Naive thymus-derived CD4-positive, alpha-beta T cell (primary cell): ENCODE measurements around the gene XXYLT1. TPM values are rescaled to one million over a fixed set of nuclear protein-coding genes. Genes with fewer than 3 reads are reported as not detected.

Experiments
- ATAC-seq: fragments of 150-1000 bp; cut with Tn5 transposase; 2 replicates; pipeline ENCODE4 v1.10.0; 2021; ENCODE audit warnings: mild to moderate bottlenecking, moderate library complexity
- CTCF ChIA-PET: fragments of 350-600 bp; sonication (Branson Sonifier 250); formaldehyde crosslinking; loops from one replicate; lab custom pipeline; 2021; ENCODE audit warnings: antibody characterized with exemption; lab: Charles Lee
- POLR2A ChIA-PET: fragments of 350-600 bp; sonication (Branson Sonifier 250); formaldehyde crosslinking; loops from one replicate; lab custom pipeline; 2021; ENCODE audit warnings: antibody characterized with exemption, inconsistent platforms; lab: Charles Lee
- DNase-seq, 9 donors: peaks; one replicate each; pipeline versions ENCODE4 v3.0.0 to v3.0.0-alpha.2; 2020 to 2022; ENCODE audit warnings: mixed read lengths in 1 of 9
- H3K27ac ChIP-seq: one replicate; pipeline ENCODE4 v1.7.0; 2013; ENCODE audit warnings: mild to moderate bottlenecking, low read depth, low read length, moderate library complexity
- H3K27me3 ChIP-seq, 2 donors: one replicate each; pipeline ENCODE4 v1.7.0; 2013; ENCODE audit warnings: low read length in 2 of 2, mild to moderate bottlenecking in 2 of 2, moderate library complexity in 2 of 2; ENCODE audit not compliant: control insufficient read depth in 2 of 2, insufficient read depth in 2 of 2
- H3K36me3 ChIP-seq, 3 experiments: 1 replicate in 2 of 3; 2 replicates in 1 of 3; pipeline ENCODE4 v1.7.0; 2013; ENCODE audit warnings: low read length in 3 of 3, mild to moderate bottlenecking in 3 of 3, moderate library complexity in 1 of 3; ENCODE audit not compliant: insufficient read depth in 3 of 3, control insufficient read depth in 2 of 3
- H3K4me1 ChIP-seq, 2 donors: one replicate each; pipeline ENCODE4 v1.7.0; 2013; ENCODE audit warnings: low read length in 2 of 2, mild to moderate bottlenecking in 2 of 2, moderate library complexity in 1 of 2; ENCODE audit not compliant: control insufficient read depth in 2 of 2, insufficient read depth in 2 of 2
- H3K4me3 ChIP-seq: 2 replicates; pipeline ENCODE4 v1.7.0; 2013; ENCODE audit warnings: mild to moderate bottlenecking, low read length
- H3K9me3 ChIP-seq, 3 experiments: 1 replicate in 2 of 3; 2 replicates in 1 of 3; pipeline ENCODE4 v1.7.0; 2013; ENCODE audit warnings: low read length in 3 of 3; ENCODE audit not compliant: control insufficient read depth in 2 of 3
- H3K27ac Mint-ChIP-seq, 9 donors: one replicate each; pipeline ENCODE4 v1.8.0; 2020 to 2022; ENCODE audit warnings: mixed read lengths in 9 of 9, mild to moderate bottlenecking in 8 of 9, moderate library complexity in 5 of 9, inconsistent platforms in 2 of 9
- H3K27me3 Mint-ChIP-seq, 5 donors: one replicate each; pipeline ENCODE4 v1.8.0; 2021 to 2022; ENCODE audit warnings: mixed read lengths in 5 of 5, mild to moderate bottlenecking in 1 of 5
- H3K36me3 Mint-ChIP-seq, 5 donors: one replicate each; pipeline ENCODE4 v1.8.0; 2020 to 2022; ENCODE audit warnings: mixed read lengths in 5 of 5, mild to moderate bottlenecking in 3 of 5, inconsistent platforms in 1 of 5
- H3K4me1 Mint-ChIP-seq, 7 donors: one replicate each; pipeline ENCODE4 v1.8.0; 2020 to 2022; ENCODE audit warnings: mixed read lengths in 7 of 7, mild to moderate bottlenecking in 3 of 7, inconsistent platforms in 1 of 7
- H3K4me3 Mint-ChIP-seq, 10 donors: one replicate each; pipeline ENCODE4 v1.8.0; 2020 to 2022; ENCODE audit warnings: mild to moderate bottlenecking in 10 of 10, mixed read lengths in 10 of 10, moderate library complexity in 6 of 10, inconsistent platforms in 2 of 10
- H3K9me3 Mint-ChIP-seq, 11 donors: one replicate each; pipeline ENCODE4 v1.8.0; 2020 to 2022; ENCODE audit warnings: mixed read lengths in 11 of 11, mild to moderate bottlenecking in 4 of 11, inconsistent platforms in 1 of 11, moderate library complexity in 1 of 11
- intact Hi-C, 2 donors: fragments of 100-400 bp; cut with micrococcal nuclease; formaldehyde crosslinking; loops; one replicate each; pipeline ENCODE4 v1.15.1; 2023
- polyA plus RNA-seq, 2 donors: library from polyadenylated mRNA; unstranded; fragments of 300-500 nt; fragmentation: Illumina TruSeq; gene quantifications; one replicate each; pipeline ENCODE4 v1.2.3, GENCODE V29; 2021
- total RNA-seq, 6 experiments: library from RNA in 5 of 6; stranded (reverse) in 5 of 6; gene quantifications; 1 replicate in 5 of 6; 2 replicates in 1 of 6; pipeline ENCODE4 v1.2.3 and lab custom pipeline; 2021 to 2026

The XXYLT1 gene
- total and polyA plus RNA-seq, 7 experiments from 2014 or later, result 4.1 to 11.7 (median 7.2) TPM

DNA sequence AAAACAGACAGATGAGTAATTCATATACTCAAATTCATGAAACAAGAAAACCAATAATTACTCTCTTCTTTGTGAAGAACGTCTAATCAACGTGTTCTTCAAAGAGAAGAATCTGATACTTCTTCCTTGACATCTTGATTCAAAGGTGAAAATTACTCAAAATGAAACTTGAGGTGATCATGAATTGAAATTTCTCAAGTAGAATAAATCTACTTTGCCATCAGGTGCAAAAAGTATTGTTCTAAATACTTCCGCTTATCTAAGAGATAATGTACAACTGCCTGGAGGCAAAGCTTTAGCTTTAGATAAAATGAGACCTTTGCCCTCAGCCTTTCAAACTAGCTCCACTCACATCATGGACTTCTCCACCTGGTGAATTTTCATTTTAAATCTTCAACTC, 13.9 kb upstream of the XXYLT1 start:
- Mint-ChIP-seq H3K4me3 (no peak overlapping the region), H3K27me3 (no peaks in the 10 kb centered on the region), H3K9me3 (no peaks in the 10 kb centered on the region), H3K27ac (peak overlapping the region in 3 of 9 donors; percentile 23 to 49 (median 41)), H3K4me1 (peaks cover 0 to 8% (median 3%) of the 10 kb centered on the region in 7 donors), H3K36me3 (peaks cover 3 to 24% (median 8%) of the 10 kb centered on the region in 5 donors)
- intact Hi-C loops, result no loop called here
- no peak for ATAC-seq
- H3K27ac ChIP-seq, result no peak overlapping the region
- H3K36me3 ChIP-seq, result peaks cover 8 to 50% (median 10%) of the 10 kb centered on the region in 3 experiments
- no peak overlapping the region for H3K4me3 ChIP-seq
- DNase-seq, result no peak
- no peaks in the 10 kb centered on the region for H3K9me3 ChIP-seq
- POLR2A ChIA-PET, result interaction anchor here (0.5 to 0.7 kb wide), 2 partner anchors 12 to 132 kb away, joined by 3 to 4 read pairs; no protein-coding TSS in a partner anchor
- no peaks in the 10 kb centered on the region for H3K27me3 ChIP-seq
- no peaks in the 10 kb centered on the region for H3K4me1 ChIP-seq
- CTCF ChIA-PET, result interaction anchor here (1.5 kb wide), 1 partner anchor 13 kb away, joined by 4 read pairs; the partner anchor contains the start of gene XXYLT1

DNA sequence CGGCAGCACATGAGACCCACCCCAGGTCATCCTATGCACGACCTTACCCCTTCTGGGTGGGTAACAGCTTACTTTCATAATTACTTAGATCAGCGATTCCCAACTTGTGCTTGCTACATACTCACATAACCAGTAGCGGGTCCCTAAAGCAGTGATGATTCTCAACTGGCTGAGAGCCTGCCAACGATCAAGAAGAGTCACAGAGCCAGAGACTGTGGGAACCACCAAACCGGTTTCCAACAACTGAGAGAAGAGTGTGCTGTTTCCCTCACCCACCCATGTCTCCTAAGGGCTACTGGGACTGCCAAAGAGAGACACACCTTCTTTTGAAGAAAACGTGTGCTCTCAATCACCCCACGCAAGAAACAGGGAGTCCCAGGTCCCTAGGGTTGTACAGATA, 12.0 kb upstream of the XXYLT1 start:
- no peak for ATAC-seq
- H3K9me3 Mint-ChIP-seq, result no peaks in the 10 kb centered on the region
- no peak for DNase-seq
- H3K4me1 ChIP-seq, result no peaks in the 10 kb centered on the region
- H3K4me3 ChIP-seq, result no peak overlapping the region
- ChIA-PET CTCF (interaction anchor here (0.6 kb wide), 1 partner anchor 611 kb away, joined by 3 read pairs; no protein-coding TSS in a partner anchor), POLR2A (interaction anchor here (0.8 kb wide), 1 partner anchor 22 kb away, joined by 3 read pairs; no protein-coding TSS in a partner anchor)
- no peaks in the 10 kb centered on the region for H3K27me3 Mint-ChIP-seq
- H3K27ac ChIP-seq, result no peak overlapping the region
- peak overlapping the region in 4 of 9 donors; percentile 27 to 54 (median 44) for H3K27ac Mint-ChIP-seq
- intact Hi-C loops, result no loop called here
- peaks cover 3 to 20% (median 7%) of the 10 kb centered on the region in 5 donors for H3K36me3 Mint-ChIP-seq
- peaks cover 8 to 40% (median 8%) of the 10 kb centered on the region in 3 experiments for H3K36me3 ChIP-seq
- no peak overlapping the region for H3K4me3 Mint-ChIP-seq
- H3K9me3 ChIP-seq, result no peaks in the 10 kb centered on the region
- peaks cover 0 to 8% (median 3%) of the 10 kb centered on the region in 7 donors for H3K4me1 Mint-ChIP-seq
- no peaks in the 10 kb centered on the region for H3K27me3 ChIP-seq

GRCh38 chr3:195274259-195274966, 3.5 kb upstream of the XXYLT1 start:
- Histone ChIP-seq H3K4me3 (no peak overlapping the region), H3K27ac (no peak overlapping the region), H3K4me1 (peaks cover 14 to 15% of the 10 kb centered on the region in 2 donors), H3K27me3 (no peaks in the 10 kb centered on the region), H3K36me3 (peaks cover 0 to 8% (median 0%) of the 10 kb centered on the region in 3 experiments), H3K9me3 (no peaks in the 10 kb centered on the region)
- H3K27ac Mint-ChIP-seq, result peak overlapping the region in 2 of 9 donors; percentile 14 to 38
- intact Hi-C loops, result loop anchor here (5.0 to 10.0 kb wide), 3 partner anchors 578 to 787 kb away; partner anchors contain the start of genes ATP13A3 (in 2 of the 2) and TNK2 (in 1 of the 2)
- H3K4me1 Mint-ChIP-seq, result peaks cover 10 to 22% (median 16%) of the 10 kb centered on the region in 7 donors
- H3K9me3 Mint-ChIP-seq, result no peaks in the 10 kb centered on the region
- ATAC-seq, result no peak
- ChIA-PET CTCF (interaction anchor here (1.0 to 6.5 kb wide), 4 partner anchors 28 to 592 kb away, joined by 3 to 76 read pairs (median 6); no protein-coding TSS in a partner anchor), POLR2A (interaction anchor here (0.7 to 1.4 kb wide), 3 partner anchors 60 to 268 kb away, joined by 3 to 6 read pairs (median 4); partner anchors contain the start of gene PPP1R2)
- no peak for DNase-seq
- no peak overlapping the region for H3K4me3 Mint-ChIP-seq
- peaks cover 0 to 3% (median 0%) of the 10 kb centered on the region in 5 donors for H3K36me3 Mint-ChIP-seq
- H3K27me3 Mint-ChIP-seq, result no peaks in the 10 kb centered on the region

- intact Hi-C loops, result loop anchor here (1.0 to 10.0 kb wide), 18 partner anchors 11 to 784 kb away; partner anchors contain the start of genes ATP13A3 (in 2 of the 2), PPP1R2 (in 2 of the 2), TNK2 (in 2 of the 2) and ACAP2 (in 1 of the 2)
- no peaks in the 10 kb centered on the region for H3K27me3 ChIP-seq
- H3K27me3 Mint-ChIP-seq, result no peaks in the 10 kb centered on the region
- H3K27ac ChIP-seq, result peak overlapping the region; percentile 64
- H3K9me3 ChIP-seq, result no peaks in the 10 kb centered on the region
- H3K4me1 Mint-ChIP-seq, result peaks cover 16 to 36% (median 29%) of the 10 kb centered on the region in 7 donors
- H3K36me3 Mint-ChIP-seq, result peaks cover 0 to 6% (median 0%) of the 10 kb centered on the region in 5 donors
- DNase-seq, result peak; percentile 74 to 92 (median 84)
- no peaks in the 10 kb centered on the region for H3K9me3 Mint-ChIP-seq
- H3K27ac Mint-ChIP-seq, result peak overlapping the region; percentile 63 to 89 (median 86)
- ATAC-seq, result peak; percentile 83
- POLR2A ChIA-PET, result interaction anchor here (0.6 to 2.0 kb wide), 15 partner anchors 13 to 1670 kb away, joined by 3 to 13 read pairs (median 4); partner anchors contain the start of genes LSG1, NCBP2 and PPP1R2
- H3K4me1 ChIP-seq, result peaks cover 16 to 22% of the 10 kb centered on the region in 2 donors
- peak overlapping the region; percentile 97 for H3K4me3 ChIP-seq
- CTCF ChIA-PET, result interaction anchor here (0.5 to 6.5 kb wide), 32 partner anchors 9 to 602 kb away, joined by 3 to 76 read pairs (median 4); partner anchors contain the start of genes LSG1 and PPP1R2
- H3K4me3 Mint-ChIP-seq, result peak overlapping the region; percentile 82 to 91 (median 90)
- no peaks in the 10 kb centered on the region for H3K36me3 ChIP-seq
Observed at GRCh38 chr3:195271410-195272243, 668 bp upstream of the XXYLT1 start.

- POLR2A ChIA-PET, result interaction anchor here (0.6 to 2.0 kb wide), 11 partner anchors 9 to 644 kb away, joined by 3 to 13 read pairs (median 4); partner anchors contain the start of genes LSG1 and PPP1R2
- H3K4me3 ChIP-seq, result peak overlapping the region; percentile 97
- Mint-ChIP-seq H3K9me3 (no peaks in the 10 kb centered on the region), H3K27ac (peak overlapping the region in 7 of 9 donors; percentile 62 to 83 (median 73)), H3K4me1 (peaks cover 16 to 38% (median 30%) of the 10 kb centered on the region in 7 donors), H3K36me3 (peaks cover 0 to 9% (median 0%) of the 10 kb centered on the region in 5 donors), H3K4me3 (peak overlapping the region; percentile 80 to 91 (median 86)), H3K27me3 (no peaks in the 10 kb centered on the region)
- peaks cover 16 to 22% of the 10 kb centered on the region in 2 donors for H3K4me1 ChIP-seq
- H3K27ac ChIP-seq, result peak overlapping the region; percentile 64
- CTCF ChIA-PET, result interaction anchor here (0.6 to 6.5 kb wide), 18 partner anchors 8 to 939 kb away, joined by 3 to 76 read pairs (median 5); partner anchors contain the start of gene LSG1
- H3K27me3 ChIP-seq, result no peaks in the 10 kb centered on the region
- DNase-seq (peak in 5 of 9 donors; percentile 19 to 56 (median 25)), ATAC-seq (no peak)
- no peaks in the 10 kb centered on the region for H3K9me3 ChIP-seq
- intact Hi-C loops, result loop anchor here (2.0 to 10.0 kb wide), 5 partner anchors 281 to 783 kb away; partner anchors contain the start of genes ATP13A3 (in 2 of the 2) and TNK2 (in 2 of the 2)
- no peaks in the 10 kb centered on the region for H3K36me3 ChIP-seq
Observed at GRCh38 chr3:195270079-195270816, 711 bp downstream of the XXYLT1 start.
